ENCODE data around the gene GRK5.

GRK5 gene

DNA sequence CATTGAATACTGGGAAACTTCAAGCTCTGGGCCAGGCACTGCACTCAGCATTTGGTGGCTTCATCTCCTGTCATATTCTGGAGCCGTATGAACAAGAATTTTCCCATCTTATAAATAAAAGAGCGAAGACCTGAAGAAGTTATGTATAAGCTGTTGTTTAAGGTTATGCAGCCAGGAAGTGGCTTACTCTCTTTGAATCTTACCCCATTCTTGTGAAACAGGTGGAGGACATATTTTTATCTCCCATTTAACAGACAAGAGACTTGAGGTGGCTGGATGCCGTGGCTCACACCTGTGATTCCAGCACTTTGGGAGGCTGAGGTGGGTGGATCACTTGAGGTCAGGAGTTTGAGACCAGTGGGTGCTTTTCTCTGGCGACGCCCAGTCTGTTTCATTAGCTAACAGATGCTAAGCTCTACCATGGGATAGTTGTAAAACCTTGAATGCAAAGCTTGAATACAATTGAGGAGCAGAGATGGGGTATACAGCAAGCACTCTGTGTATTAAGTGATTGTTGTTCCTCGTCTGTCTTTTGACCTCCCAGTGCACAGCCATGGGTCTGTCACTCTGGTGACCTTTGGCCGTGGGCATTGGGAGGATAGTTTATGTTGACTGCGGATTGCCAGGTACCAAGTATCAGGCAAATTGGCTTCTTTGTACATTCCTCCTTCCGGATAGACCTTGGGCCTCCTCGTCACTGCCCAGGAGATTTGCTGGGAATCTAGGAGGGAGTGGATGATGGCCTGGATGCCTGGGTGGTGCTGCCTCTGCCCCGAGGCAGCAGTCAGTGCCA lies 85.8 kb downstream of the GRK5 start:
- H3K4me3 ChIP-seq (ENCODE audit: low read depth, low read length): no peak overlapping the region

DNA sequence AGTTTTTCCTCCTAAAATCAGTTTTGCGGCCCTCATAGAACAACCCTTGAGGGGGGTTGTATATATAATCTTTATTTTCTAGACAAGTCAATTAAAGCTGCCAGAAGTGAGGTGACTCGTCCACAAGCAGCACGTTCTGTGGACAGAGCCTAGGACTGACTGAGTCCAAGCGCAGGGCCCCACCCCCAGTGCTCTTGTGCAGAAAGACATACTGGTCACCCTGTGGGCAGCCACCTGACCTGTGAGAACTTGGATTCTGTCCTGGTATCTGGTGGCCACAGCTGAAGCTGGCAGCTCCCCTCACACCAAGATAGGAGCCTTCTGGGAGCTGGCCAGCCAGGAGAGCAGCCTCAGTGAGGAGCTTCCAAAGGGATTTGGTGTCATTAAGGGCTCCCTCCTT lies 89.3 kb downstream of the GRK5 start:
- no peak overlapping the region for H3K4me3 ChIP-seq (ENCODE audit: low read depth, low read length)

DNA sequence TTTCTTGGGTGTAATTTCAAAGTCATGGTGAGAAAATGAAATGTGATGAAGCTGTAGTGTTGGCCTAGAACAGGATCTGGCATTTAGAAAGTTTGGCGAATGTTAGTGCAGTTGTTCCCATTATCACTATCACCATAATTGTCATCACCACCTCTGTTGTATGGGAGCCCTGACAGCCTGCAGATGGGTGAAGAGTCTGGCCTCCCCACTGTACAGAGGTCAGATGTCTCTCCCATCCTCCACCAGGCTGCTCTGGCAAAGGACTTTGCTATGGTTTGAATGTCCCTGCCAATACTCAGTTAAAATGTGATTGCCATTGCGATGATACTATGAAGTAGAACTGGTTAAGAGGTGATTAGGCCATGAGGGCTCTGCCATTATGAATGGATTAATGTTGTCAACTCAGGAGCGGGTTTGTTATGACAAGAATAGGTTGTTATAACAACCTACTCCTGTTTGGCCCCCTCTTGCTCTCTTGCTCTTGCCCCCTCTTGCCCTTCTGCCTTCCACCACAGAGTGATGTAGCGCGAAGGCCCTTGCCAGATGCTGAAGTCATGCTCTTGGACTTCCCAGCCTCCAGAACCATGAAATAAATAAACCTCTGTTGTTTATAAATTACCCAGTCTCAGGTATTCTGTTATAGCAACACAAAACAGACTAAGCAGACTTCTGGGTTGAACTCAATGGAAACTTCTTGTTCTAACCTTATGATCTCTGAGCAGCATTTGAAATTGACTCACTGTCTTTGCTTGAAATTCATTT lies 90.0 kb downstream of the GRK5 start:
- H3K4me3 ChIP-seq (ENCODE audit: low read depth, low read length): no peak overlapping the region

GRCh38 chr10:119298810-119299209 lies 91.4 kb downstream of the GRK5 start:
- H3K4me3 ChIP-seq (ENCODE audit: low read depth, low read length): no peak overlapping the region

DNA sequence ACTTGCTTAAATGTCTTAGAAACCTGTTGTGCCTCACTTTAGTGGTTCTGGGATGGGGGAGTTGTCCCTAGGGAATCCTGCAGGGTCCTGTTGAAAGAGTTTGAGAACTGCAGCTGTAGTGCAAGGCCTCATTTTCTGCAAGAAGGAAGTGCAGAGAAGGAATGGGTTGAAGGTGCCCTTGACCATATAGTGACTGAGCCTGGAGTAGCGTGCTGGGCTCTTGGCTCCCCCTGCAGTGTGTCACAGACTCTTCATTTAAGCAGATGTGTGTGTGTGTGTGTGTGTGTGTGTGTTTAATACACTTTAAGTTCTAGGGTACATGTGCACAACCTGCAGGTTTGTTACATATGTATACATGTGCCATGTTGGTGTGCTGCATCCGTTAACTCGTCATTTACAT lies 92.2 kb downstream of the GRK5 start:
- H3K4me3 ChIP-seq (ENCODE audit: low read depth, low read length): no peak overlapping the region

GRCh38 chr10:119301397-119301796 lies 94.0 kb downstream of the GRK5 start:
- no peak overlapping the region for H3K4me3 ChIP-seq (ENCODE audit: low read depth, low read length)

GRCh38 chr10:119302172-119302571 lies 94.8 kb downstream of the GRK5 start:
- H3K4me3 ChIP-seq (ENCODE audit: low read depth, low read length): no peak overlapping the region

DNA sequence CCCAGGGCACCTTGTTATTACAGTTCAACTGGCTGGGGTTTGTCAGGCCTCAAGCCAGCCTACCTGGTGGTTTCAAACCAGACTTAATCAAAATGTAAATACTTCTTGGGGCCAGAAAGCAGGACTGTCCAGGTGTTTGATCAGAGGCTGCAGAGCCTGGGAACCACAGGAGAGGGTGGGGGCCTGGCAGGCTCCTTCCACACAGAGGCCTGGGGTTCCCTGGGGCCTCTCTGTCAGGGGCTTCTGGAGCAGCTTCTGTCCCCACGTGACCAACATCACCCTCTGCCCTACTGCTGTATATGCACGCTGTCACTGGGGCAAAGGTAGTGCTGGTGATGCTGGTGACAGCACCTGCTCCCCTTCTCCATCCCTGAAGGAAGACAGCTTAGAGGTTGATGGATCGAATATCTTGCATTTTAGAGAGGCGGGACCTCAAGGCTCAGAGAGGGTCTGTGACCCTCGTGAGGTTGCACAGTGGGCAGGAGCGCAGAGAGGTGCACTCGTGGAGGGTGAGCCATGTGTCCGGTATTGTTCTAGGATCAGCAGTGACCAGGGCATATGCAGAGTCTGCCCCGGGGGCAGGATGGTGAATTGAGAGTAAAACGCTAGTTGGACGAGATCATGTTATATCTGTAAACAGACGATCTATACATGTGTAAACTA lies 95.4 kb downstream of the GRK5 start:
- H3K4me3 ChIP-seq (ENCODE audit: low read depth, low read length): no peak overlapping the region

DNA sequence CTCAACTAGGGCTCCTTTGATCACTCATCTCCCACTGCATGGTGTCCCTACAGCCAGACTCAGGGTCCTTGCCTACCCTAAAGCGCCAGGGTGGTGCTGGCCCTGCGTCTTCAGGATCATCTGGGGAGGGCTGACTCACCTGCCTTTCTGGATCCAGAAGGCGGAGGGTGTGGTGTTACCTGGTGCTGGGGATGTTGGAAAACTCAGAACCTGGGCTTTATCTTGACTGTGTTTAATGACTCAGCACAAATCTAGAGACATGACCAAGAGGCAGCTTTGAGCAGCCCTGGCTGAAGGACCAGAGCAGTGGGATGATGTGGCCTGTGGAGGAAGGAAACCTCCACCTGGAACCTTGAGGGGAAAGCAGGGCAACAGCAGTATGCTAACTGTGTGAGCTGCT lies 96.5 kb downstream of the GRK5 start:
- H3K4me3 ChIP-seq (ENCODE audit: low read depth, low read length): no peak overlapping the region

DNA sequence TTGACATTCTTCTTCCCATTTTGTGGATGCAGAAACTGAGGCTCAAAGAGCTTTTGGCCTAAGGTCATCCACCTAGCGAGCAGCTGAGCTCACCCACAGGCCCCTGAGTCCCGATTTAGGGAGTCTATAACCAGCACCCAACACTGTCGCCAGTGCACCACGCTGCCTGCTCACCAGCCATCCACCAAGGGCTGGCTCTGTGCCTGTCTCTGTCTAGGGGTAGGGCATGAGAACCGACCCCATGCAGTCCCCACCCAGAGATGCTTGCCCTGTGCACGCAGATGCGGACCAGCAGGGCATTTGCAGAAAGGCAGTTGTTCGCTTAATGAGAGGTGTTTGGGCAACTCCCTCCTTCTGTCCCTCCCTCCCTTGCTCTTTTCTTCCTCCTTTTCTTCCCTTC lies 97.2 kb downstream of the GRK5 start:
- no peak overlapping the region for H3K4me3 ChIP-seq (ENCODE audit: low read depth, low read length)

GRCh38 chr10:119305860-119306513 lies 98.6 kb downstream of the GRK5 start:
- no peak overlapping the region for H3K4me3 ChIP-seq (ENCODE audit: low read depth, low read length)

DNA sequence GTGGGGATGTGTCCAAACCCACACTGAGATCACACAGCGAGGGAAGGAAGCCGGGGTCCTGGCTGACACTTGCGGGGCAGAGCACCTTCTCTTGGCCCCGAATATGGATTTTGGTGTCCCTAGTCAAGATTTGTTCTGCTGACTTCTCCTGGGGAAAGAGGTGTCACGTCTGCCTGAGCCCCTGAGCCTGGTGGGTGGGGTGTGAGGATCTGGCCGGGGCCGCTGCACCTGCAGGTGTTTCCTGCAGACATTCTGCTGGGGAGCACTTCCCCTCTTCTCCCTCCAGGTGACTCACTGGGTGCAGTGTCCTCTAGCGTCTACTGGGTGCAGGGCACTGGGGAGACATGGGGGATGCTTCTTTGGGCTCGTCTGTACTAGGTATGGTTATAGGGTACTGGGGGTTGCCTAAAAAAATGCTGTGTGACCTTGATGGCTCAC lies 99.2 kb downstream of the GRK5 start:
- H3K4me3 ChIP-seq (ENCODE audit: low read depth, low read length): no peak overlapping the region

DNA sequence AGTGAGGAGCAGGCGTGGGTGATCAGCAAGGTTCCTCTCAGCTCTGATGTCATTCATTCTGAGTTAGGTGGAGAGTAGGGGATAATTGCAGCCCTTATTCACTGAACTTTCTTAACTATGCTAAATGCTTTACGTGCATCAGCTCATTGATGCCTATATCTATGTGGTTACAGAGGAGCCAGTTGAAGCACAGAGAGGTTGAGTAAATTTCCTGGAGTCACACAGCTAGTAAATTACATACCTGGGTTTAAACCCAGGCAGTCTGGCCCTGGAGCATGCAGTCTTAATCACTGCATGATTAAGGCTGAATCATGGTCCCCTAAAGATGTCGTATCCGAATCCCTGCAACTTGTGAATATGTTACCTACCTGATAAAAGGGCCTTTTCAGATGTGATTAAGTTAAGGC lies 99.6 kb downstream of the GRK5 start:
- H3K4me3 ChIP-seq (ENCODE audit: low read depth, low read length): no peak overlapping the region

- H3K4me3 ChIP-seq (ENCODE audit: low read depth, low read length): no peak overlapping the region
These were observed 100.7 kb downstream of the GRK5 start for GRCh38 chr10:119308089-119308488.

DNA sequence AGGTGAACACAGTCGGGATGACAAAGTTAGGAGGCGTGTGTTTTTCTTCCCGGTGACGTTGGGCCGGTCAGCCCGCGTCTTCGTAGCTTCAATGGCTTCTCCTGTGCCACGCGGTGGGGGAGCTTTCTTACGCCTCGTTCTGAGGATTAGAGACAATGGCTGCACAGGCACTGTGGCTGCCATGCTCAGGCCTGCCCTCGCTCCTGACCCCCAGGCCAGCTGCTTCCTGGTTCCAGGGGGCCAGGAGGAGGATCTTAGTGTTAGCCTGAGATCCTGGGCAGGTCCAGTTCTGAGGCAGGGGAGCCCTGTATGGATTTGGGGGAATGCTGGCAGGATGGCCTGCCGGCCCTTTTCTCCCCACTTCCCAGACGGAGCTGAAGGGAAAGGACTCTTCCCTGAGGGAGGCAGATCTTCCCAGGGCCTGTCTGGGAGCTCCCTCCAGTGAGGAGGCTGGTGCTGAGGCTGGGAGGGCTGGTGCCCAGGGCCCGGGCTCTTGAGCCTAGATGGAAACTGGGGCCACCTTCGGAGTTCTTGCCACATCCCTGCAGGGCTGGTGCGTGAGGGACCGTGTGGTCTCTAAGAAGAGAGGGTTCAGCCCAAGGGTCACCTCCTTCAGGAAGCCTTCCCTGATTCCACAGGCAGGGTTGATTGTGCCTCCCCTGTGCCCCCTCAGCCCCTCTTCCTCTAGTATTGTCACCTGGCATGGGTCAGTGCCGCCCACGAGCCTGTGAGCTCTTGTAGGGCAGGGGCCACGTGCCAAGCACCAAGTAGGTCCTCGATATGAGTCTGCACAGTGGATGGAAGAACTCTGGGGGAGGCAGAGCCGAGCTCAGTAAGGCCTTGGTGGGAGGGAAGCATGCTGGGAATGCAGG lies 101.4 kb downstream of the GRK5 start:
- no peak overlapping the region for H3K4me3 ChIP-seq (ENCODE audit: low read depth, low read length)

DNA sequence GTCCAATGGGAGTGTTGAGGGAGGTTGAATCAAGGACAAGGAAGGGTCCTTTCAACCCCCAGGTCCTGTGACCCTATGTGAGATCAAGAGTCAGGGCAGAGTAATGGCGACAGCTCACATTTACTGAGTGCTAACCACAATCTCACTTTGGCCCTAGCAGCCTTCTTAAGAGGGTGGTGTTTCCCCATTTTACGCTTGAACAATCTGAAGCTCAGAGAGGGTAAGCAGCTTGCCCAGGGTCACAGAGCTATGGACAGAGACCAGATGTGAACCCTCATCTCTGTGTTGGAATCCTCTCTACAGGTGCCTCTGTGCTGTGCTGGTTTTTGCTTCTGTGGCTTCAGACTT lies 102.0 kb downstream of the GRK5 start:
- H3K4me3 ChIP-seq (ENCODE audit: low read depth, low read length): no peak overlapping the region

GRCh38 chr10:119310806-119311205 lies 103.4 kb downstream of the GRK5 start:
- H3K4me3 ChIP-seq (ENCODE audit: low read depth, low read length): no peak overlapping the region

DNA sequence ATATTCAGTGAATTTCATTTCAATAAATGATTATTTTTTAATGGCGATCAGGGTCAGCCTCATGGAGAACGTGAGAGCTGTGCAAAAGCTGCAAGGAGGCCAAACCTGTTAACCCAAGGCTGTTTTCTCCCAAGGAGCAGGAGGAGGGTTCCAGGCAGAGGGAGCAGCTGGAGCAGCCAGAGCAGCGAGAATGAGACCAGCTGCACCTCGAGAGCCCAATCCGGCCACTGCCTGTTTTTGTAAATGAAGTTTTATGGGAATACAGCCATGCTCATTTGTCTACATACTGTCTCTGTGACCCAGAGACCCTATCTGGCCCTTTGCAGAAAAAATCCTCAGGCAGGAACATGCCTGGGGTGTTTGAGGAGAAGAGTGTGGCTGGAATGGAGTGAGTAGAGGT lies 104.9 kb downstream of the GRK5 start:
- H3K4me3 ChIP-seq (ENCODE audit: low read depth, low read length): no peak overlapping the region

- no peak overlapping the region for H3K4me3 ChIP-seq (ENCODE audit: low read depth, low read length)
These were observed 105.7 kb downstream of the GRK5 start for GRCh38 chr10:119313024-119313423.

DNA sequence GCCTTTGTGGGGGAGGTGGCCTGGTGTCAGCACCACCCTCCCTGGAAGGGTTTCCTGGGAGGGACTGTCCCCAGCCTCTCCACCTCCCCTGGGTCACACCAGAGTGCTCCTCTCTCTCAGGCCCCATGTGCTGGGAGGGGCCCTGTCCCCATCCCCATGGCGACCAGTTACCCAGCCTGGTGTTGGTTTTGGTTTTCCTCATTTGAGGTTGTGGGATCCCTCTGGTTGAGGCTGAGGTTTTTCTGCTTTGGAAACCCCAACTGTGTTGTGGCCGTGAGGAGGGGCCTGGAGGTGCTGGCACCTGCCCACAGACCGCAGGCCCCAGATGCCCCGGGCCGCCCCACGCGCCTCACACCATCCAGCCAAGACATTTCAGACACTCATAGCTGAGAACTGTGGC lies 106.3 kb downstream of the GRK5 start:
- H3K4me3 ChIP-seq (ENCODE audit: low read depth, low read length): no peak overlapping the region

- H3K4me3 ChIP-seq (ENCODE audit: low read depth, low read length): no peak overlapping the region
These were observed 106.7 kb downstream of the GRK5 start for GRCh38 chr10:119314061-119314460.
